ENCODE measurements around the gene PRR14.
A peak's percentile ranks its signal among the peaks of the same experiment; 100 is the strongest.

Gene PRR14

GRCh38 chr16:30615358-30616091, 35.2 kb upstream of the PRR14 start:
- DNase-seq, result peak; percentile 42 to 56 (median 44)
- H3K27ac ChIP-seq (ENCODE audit: insufficient read depth, low read length, poor library complexity, severe bottlenecking), result no peak overlapping the region
- no peaks in the 10 kb centered on the region for H3K4me1 ChIP-seq (ENCODE audit: control insufficient read depth, insufficient read depth, low read length, poor library complexity, severe bottlenecking)
- H3K4me3 ChIP-seq (ENCODE audit: insufficient read depth, low read depth, low read length, poor library complexity, severe bottlenecking), result no peak overlapping the region
- no peaks in the 10 kb centered on the region for H3K27me3 ChIP-seq (replicated peaks; ENCODE audit: control insufficient read depth, insufficient read depth, low read length, poor library complexity, severe bottlenecking)
- no peaks in the 10 kb centered on the region for H3K36me3 ChIP-seq (ENCODE audit: control insufficient read depth, insufficient read depth, low read length)
- no peaks in the 10 kb centered on the region for H3K9me3 ChIP-seq (ENCODE audit: control insufficient read depth, low read length)

- Histone ChIP-seq H3K4me3 (ENCODE audit: insufficient read depth, low read depth, low read length, poor library complexity, severe bottlenecking) (no peak overlapping the region), H3K36me3 (ENCODE audit: control insufficient read depth, insufficient read depth, low read length) (no peaks in the 10 kb centered on the region), H3K4me1 (ENCODE audit: control insufficient read depth, insufficient read depth, low read length, poor library complexity, severe bottlenecking) (no peaks in the 10 kb centered on the region), H3K27me3 (replicated peaks; ENCODE audit: control insufficient read depth, insufficient read depth, low read length, poor library complexity, severe bottlenecking) (no peaks in the 10 kb centered on the region), H3K9me3 (ENCODE audit: control insufficient read depth, low read length) (no peaks in the 10 kb centered on the region), H3K27ac (ENCODE audit: insufficient read depth, low read length, poor library complexity, severe bottlenecking) (no peak overlapping the region)
- DNase-seq, result no peak
Measured at GRCh38 chr16:30619202-30619601, 31.6 kb upstream of the PRR14 start.

GRCh38 chr16:30619638-30620037, 31.1 kb upstream of the PRR14 start:
- DNase-seq, result no peak
- Histone ChIP-seq H3K36me3 (ENCODE audit: control insufficient read depth, insufficient read depth, low read length) (no peaks in the 10 kb centered on the region), H3K4me1 (ENCODE audit: control insufficient read depth, insufficient read depth, low read length, poor library complexity, severe bottlenecking) (no peaks in the 10 kb centered on the region), H3K27ac (ENCODE audit: insufficient read depth, low read length, poor library complexity, severe bottlenecking) (no peak overlapping the region), H3K9me3 (ENCODE audit: control insufficient read depth, low read length) (no peaks in the 10 kb centered on the region), H3K27me3 (replicated peaks; ENCODE audit: control insufficient read depth, insufficient read depth, low read length, poor library complexity, severe bottlenecking) (no peaks in the 10 kb centered on the region), H3K4me3 (ENCODE audit: insufficient read depth, low read depth, low read length, poor library complexity, severe bottlenecking) (no peak overlapping the region)

GRCh38 chr16:30620169-30620568, 30.6 kb upstream of the PRR14 start:
- no peak for DNase-seq
- Histone ChIP-seq H3K4me1 (ENCODE audit: control insufficient read depth, insufficient read depth, low read length, poor library complexity, severe bottlenecking) (no peaks in the 10 kb centered on the region), H3K36me3 (ENCODE audit: control insufficient read depth, insufficient read depth, low read length) (no peaks in the 10 kb centered on the region), H3K27me3 (replicated peaks; ENCODE audit: control insufficient read depth, insufficient read depth, low read length, poor library complexity, severe bottlenecking) (no peaks in the 10 kb centered on the region), H3K9me3 (ENCODE audit: control insufficient read depth, low read length) (no peaks in the 10 kb centered on the region), H3K27ac (ENCODE audit: insufficient read depth, low read length, poor library complexity, severe bottlenecking) (no peak overlapping the region), H3K4me3 (ENCODE audit: insufficient read depth, low read depth, low read length, poor library complexity, severe bottlenecking) (no peak overlapping the region)

- no peaks in the 10 kb centered on the region for H3K36me3 ChIP-seq (ENCODE audit: control insufficient read depth, insufficient read depth, low read length)
- H3K27ac ChIP-seq (ENCODE audit: insufficient read depth, low read length, poor library complexity, severe bottlenecking), result no peak overlapping the region
- no peak for DNase-seq
- no peaks in the 10 kb centered on the region for H3K27me3 ChIP-seq (replicated peaks; ENCODE audit: control insufficient read depth, insufficient read depth, low read length, poor library complexity, severe bottlenecking)
- no peak overlapping the region for H3K4me3 ChIP-seq (ENCODE audit: insufficient read depth, low read depth, low read length, poor library complexity, severe bottlenecking)
- no peaks in the 10 kb centered on the region for H3K9me3 ChIP-seq (ENCODE audit: control insufficient read depth, low read length)
- no peaks in the 10 kb centered on the region for H3K4me1 ChIP-seq (ENCODE audit: control insufficient read depth, insufficient read depth, low read length, poor library complexity, severe bottlenecking)
Measured at GRCh38 chr16:30621765-30622164, 29.0 kb upstream of the PRR14 start.

- Histone ChIP-seq H3K27ac (ENCODE audit: insufficient read depth, low read length, poor library complexity, severe bottlenecking) (no peak overlapping the region), H3K9me3 (ENCODE audit: control insufficient read depth, low read length) (no peaks in the 10 kb centered on the region), H3K4me3 (ENCODE audit: insufficient read depth, low read depth, low read length, poor library complexity, severe bottlenecking) (no peak overlapping the region), H3K4me1 (ENCODE audit: control insufficient read depth, insufficient read depth, low read length, poor library complexity, severe bottlenecking) (no peaks in the 10 kb centered on the region), H3K36me3 (ENCODE audit: control insufficient read depth, insufficient read depth, low read length) (no peaks in the 10 kb centered on the region), H3K27me3 (replicated peaks; ENCODE audit: control insufficient read depth, insufficient read depth, low read length, poor library complexity, severe bottlenecking) (no peaks in the 10 kb centered on the region)
- DNase-seq, result no peak
Measured at GRCh38 chr16:30622455-30623032, 28.2 kb upstream of the PRR14 start.

- no peak for DNase-seq
- no peaks in the 10 kb centered on the region for H3K9me3 ChIP-seq (ENCODE audit: control insufficient read depth, low read length)
- H3K27me3 ChIP-seq (replicated peaks; ENCODE audit: control insufficient read depth, insufficient read depth, low read length, poor library complexity, severe bottlenecking), result no peaks in the 10 kb centered on the region
- no peak overlapping the region for H3K27ac ChIP-seq (ENCODE audit: insufficient read depth, low read length, poor library complexity, severe bottlenecking)
- no peaks in the 10 kb centered on the region for H3K36me3 ChIP-seq (ENCODE audit: control insufficient read depth, insufficient read depth, low read length)
- no peak overlapping the region for H3K4me3 ChIP-seq (ENCODE audit: insufficient read depth, low read depth, low read length, poor library complexity, severe bottlenecking)
- H3K4me1 ChIP-seq (ENCODE audit: control insufficient read depth, insufficient read depth, low read length, poor library complexity, severe bottlenecking), result peaks cover 2% of the 10 kb centered on the region
Measured at GRCh38 chr16:30623536-30624283, 27.1 kb upstream of the PRR14 start.

GRCh38 chr16:30626236-30626635, 24.5 kb upstream of the PRR14 start:
- no peaks in the 10 kb centered on the region for H3K36me3 ChIP-seq (ENCODE audit: control insufficient read depth, insufficient read depth, low read length)

GRCh38 chr16:30628628-30629540, 21.9 kb upstream of the PRR14 start:
- Histone ChIP-seq H3K36me3 (ENCODE audit: control insufficient read depth, insufficient read depth, low read length) (no peaks in the 10 kb centered on the region), H3K27ac (ENCODE audit: insufficient read depth, low read length, poor library complexity, severe bottlenecking) (no peak overlapping the region), H3K27me3 (replicated peaks; ENCODE audit: control insufficient read depth, insufficient read depth, low read length, poor library complexity, severe bottlenecking) (no peaks in the 10 kb centered on the region), H3K4me1 (ENCODE audit: control insufficient read depth, insufficient read depth, low read length, poor library complexity, severe bottlenecking) (peaks cover 10% of the 10 kb centered on the region), H3K9me3 (ENCODE audit: control insufficient read depth, low read length) (no peaks in the 10 kb centered on the region), H3K4me3 (ENCODE audit: insufficient read depth, low read depth, low read length, poor library complexity, severe bottlenecking) (no peak overlapping the region)
- peak; percentile 66 to 77 (median 66) for DNase-seq

More at GRCh38 chr16:30626236-30626635, 24.5 kb upstream of the PRR14 start:
- Histone ChIP-seq H3K27me3 (replicated peaks; ENCODE audit: control insufficient read depth, insufficient read depth, low read length, poor library complexity, severe bottlenecking) (no peaks in the 10 kb centered on the region), H3K4me1 (ENCODE audit: control insufficient read depth, insufficient read depth, low read length, poor library complexity, severe bottlenecking) (peaks cover 4% of the 10 kb centered on the region), H3K4me3 (ENCODE audit: insufficient read depth, low read depth, low read length, poor library complexity, severe bottlenecking) (no peak overlapping the region), H3K9me3 (ENCODE audit: control insufficient read depth, low read length) (no peaks in the 10 kb centered on the region), H3K27ac (ENCODE audit: insufficient read depth, low read length, poor library complexity, severe bottlenecking) (no peak overlapping the region)
- DNase-seq, result no peak
